ENCODE results near the gene BHMT.
"Not testable (repeated sequence)": the region's sequence is repeated elsewhere in the genome, so short reads cannot be mapped to it uniquely, and the experiment has no call there.

BHMT gene

GRCh38 chr5:79172269-79172668 lies 60.7 kb downstream of the BHMT start:
- no peak for DNase-seq (ENCODE audit: low spot score)

GRCh38 chr5:79173626-79174025 lies 62.0 kb downstream of the BHMT start:
- peak; percentile 24 for DNase-seq (ENCODE audit: low spot score)

- not testable (repeated sequence) for DNase-seq (ENCODE audit: low spot score)
Measured at GRCh38 chr5:79180449-79180848, 68.8 kb downstream of the BHMT start.

- DNase-seq (ENCODE audit: low spot score): no peak
Measured at GRCh38 chr5:79181419-79182022, 69.9 kb downstream of the BHMT start.
